ENCODE measurements around the gene ADAMTSL2.
A peak's percentile ranks its signal among the peaks of the same experiment; 100 is the strongest.

Gene ADAMTSL2

GRCh38 chr9:133534346-133535291 is at the start of gene ADAMTSL2:
Gene ADAMTSL2, plus strand, starts transcription at chr9:133534704. Its CDS starts 2,009 bp downstream, at chr9:133536713.
- peak; percentile 86 for DNase-seq

GRCh38 chr9:133485531-133486260 is 48.8 kb upstream of the ADAMTSL2 start:
- DNase-seq: no peak

GRCh38 chr9:133487331-133487725 is 47.2 kb upstream of the ADAMTSL2 start:
- DNase-seq: no peak

- DNase-seq: no peak
These were observed 45.7 kb upstream of the ADAMTSL2 start for GRCh38 chr9:133488686-133489252.

GRCh38 chr9:133489253-133490190 is 45.0 kb upstream of the ADAMTSL2 start:
- DNase-seq: no peak

- no peak for DNase-seq
These were observed 44.3 kb upstream of the ADAMTSL2 start for GRCh38 chr9:133490201-133490681.

- no peak for DNase-seq
These were observed 43.4 kb upstream of the ADAMTSL2 start for GRCh38 chr9:133490865-133491655.

GRCh38 chr9:133491656-133491925 is 42.9 kb upstream of the ADAMTSL2 start:
- no peak for DNase-seq

- DNase-seq: peak; percentile 37
These were observed 42.2 kb upstream of the ADAMTSL2 start for GRCh38 chr9:133492061-133493021.

- no peak for DNase-seq
These were observed 41.1 kb upstream of the ADAMTSL2 start for GRCh38 chr9:133493428-133493827.

- DNase-seq: no peak
These were observed 40.5 kb upstream of the ADAMTSL2 start for GRCh38 chr9:133493845-133494540.

- DNase-seq: no peak
These were observed 39.7 kb upstream of the ADAMTSL2 start for GRCh38 chr9:133494636-133495326.

- no peak for DNase-seq
These were observed 38.9 kb upstream of the ADAMTSL2 start for GRCh38 chr9:133495327-133496293.

- no peak for DNase-seq
These were observed 37.4 kb upstream of the ADAMTSL2 start for GRCh38 chr9:133496861-133497842.

GRCh38 chr9:133499132-133499891 is 35.2 kb upstream of the ADAMTSL2 start:
- no peak for DNase-seq

GRCh38 chr9:133499892-133500270 is 34.6 kb upstream of the ADAMTSL2 start:
- no peak for DNase-seq

All from DMS79 (cell line).